Sigmoid colon (tissue), 7 donors: ENCODE measurements around the gene CELA2B. TPM values are rescaled to one million over a fixed set of nuclear protein-coding genes. Genes with fewer than 3 reads are reported as not detected.
A peak's percentile ranks its signal among the peaks of the same experiment; 100 is the strongest.
"Not testable (repeated sequence)": the region's sequence is repeated elsewhere in the genome, so short reads cannot be mapped to it uniquely, and the experiment has no call there.

Source experiments
- DNase-seq: peaks from one replicate; pipeline ENCODE4 v3.0.0-alpha.2; 2019
- H3K27ac ChIP-seq, 4 donors: fragments of 200-600 bp; sonication (generic); one replicate each; pipeline ENCODE4 v1.5.1; 2016 to 2019; ENCODE audit warnings: mild to moderate bottlenecking in 1 of 4
- H3K27me3 ChIP-seq, 3 donors: fragments of 200-600 bp; sonication (generic); one replicate each; pipeline ENCODE4 v1.5.1; 2019; ENCODE audit warnings: mild to moderate bottlenecking in 1 of 3
- H3K36me3 ChIP-seq, 4 donors: fragments of 200-600 bp; sonication (generic); one replicate each; pipeline ENCODE4 v1.5.1; 2016 to 2019
- H3K4me1 ChIP-seq, 4 donors: fragments of 200-600 bp; sonication (generic); one replicate each; pipeline ENCODE4 v1.5.1; 2017 to 2019
- H3K4me3 ChIP-seq, 4 donors: fragments of 200-600 bp; sonication (generic); one replicate each; pipeline ENCODE4 v1.5.1; 2017 to 2019; ENCODE audit warnings: mild to moderate bottlenecking in 2 of 4, moderate library complexity in 1 of 4
- H3K9me3 ChIP-seq, 4 donors: fragments of 200-600 bp in 3 of 4; sonication (generic) in 3 of 4; one replicate each; pipeline versions ENCODE4 v1.5.1 to v1.6.1; 2013 to 2019
- CTCF ChIP-seq, 4 experiments: fragments of 450-650 bp in 3 of 4; fragments of 200-600 bp in 1 of 4; IDR thresholded peaks; one replicate each; pipeline ENCODE4 v1.5.1; 2016 to 2019; ENCODE audit warnings: antibody characterized with exemption in 4 of 4, mild to moderate bottlenecking in 3 of 4, moderate library complexity in 2 of 4
- EP300 ChIP-seq, 4 donors: sonication (generic); formaldehyde crosslinking; IDR thresholded peaks; one replicate each; pipeline ENCODE4 v1.6.1; 2017; ENCODE audit warnings: antibody characterized with exemption in 4 of 4
- POLR2A ChIP-seq, 2 donors: fragments of 450-650 bp; IDR thresholded peaks; one replicate each; pipeline ENCODE4 v1.6.1; 2016; ENCODE audit warnings: antibody characterized with exemption in 2 of 2, mild to moderate bottlenecking in 2 of 2, moderate library complexity in 2 of 2
- POLR2AphosphoS5 ChIP-seq, 4 donors: sonication (generic); formaldehyde crosslinking; IDR thresholded peaks; one replicate each; pipeline ENCODE4 v1.6.1; 2017; ENCODE audit warnings: antibody characterized with exemption in 4 of 4
- WGBS, 2 donors: extraction: QIAGEN DNeasy Blood & Tissue Kit; methylation state at CpG; one replicate each; pipeline ENCODE4 v1.1.7; 2013; 5-methylcytosine and 5-hydroxymethylcytosine counted together
- intact Hi-C: fragments of 100-400 bp; cut with DNase I; formaldehyde crosslinking; loops from one replicate; pipeline ENCODE4 v1.15.1; 2023
- polyA plus RNA-seq, 3 donors: library from polyadenylated mRNA; stranded (reverse); fragments of 200-250 nt; gene quantifications; one replicate each; pipeline ENCODE4 v1.2.3, GENCODE V29; 2013
- total RNA-seq, 4 donors: library from RNA; depleted of rRNA; stranded (reverse); fragments of >200 nt; gene quantifications; one replicate each; pipeline ENCODE4 v1.1.0, GENCODE V29; 2016
- donor health status: healthy with polysubstance abuse.
- donor health status: Bipolar disorder and iron deficiency.
- donor health status: healthy.

The CELA2B gene
- total RNA-seq (not detected), polyA plus RNA-seq (not detected)

- TF ChIP-seq EP300 (IDR thresholded peaks at IDR 0.05) (no peak), POLR2A (IDR thresholded peaks at IDR 0.05) (no peak), CTCF (IDR thresholded peaks at IDR 0.05) (no peak), POLR2AphosphoS5 (IDR thresholded peaks at IDR 0.05) (no peak)
- Histone ChIP-seq H3K36me3 (no peaks in the 10 kb centered on the region), H3K4me3 (no peak within 1 kb of the TSS), H3K27me3 (no peaks in the 10 kb centered on the region), H3K27ac (no peak within 1 kb of the TSS), H3K4me1 (no peaks in the 10 kb centered on the region), H3K9me3 (no peaks in the 10 kb centered on the region)
- 86 to 87% methylated on average over 5 of the region's 5 CpGs for WGBS, 2 donors
- intact Hi-C loops: no loop called here
- no peak for DNase-seq
Observed at GRCh38 chr1:15475752-15476314, at the start of gene CELA2B. Gene CELA2B (plus strand): TSS chr1:15476104. CDS start chr1:15476126, 22 bp downstream.

- 26 to 61% methylated on average over 30 of the region's 30 CpGs for WGBS, 2 donors
- Histone ChIP-seq H3K4me1 (peaks cover 0 to 41% (median 30%) of the 10 kb centered on the region in 4 donors), H3K4me3 (peak overlapping the region in 3 of 4 donors; percentile 14 to 35 (median 31)), H3K36me3 (peaks cover 0 to 12% (median 2%) of the 10 kb centered on the region in 4 donors), H3K27me3 (no peaks in the 10 kb centered on the region), H3K27ac (peak overlapping the region; percentile 63 to 81 (median 78)), H3K9me3 (no peaks in the 10 kb centered on the region)
- TF ChIP-seq POLR2A (IDR thresholded peaks at IDR 0.05): no peak
- TF ChIP-seq POLR2AphosphoS5 (IDR thresholded peaks at IDR 0.05): no peak
- peak; percentile 61 to 83 (median 74) for TF ChIP-seq CTCF (IDR thresholded peaks at IDR 0.05)
- intact Hi-C loops: loop anchor here (1.0 to 10.0 kb wide), 3 partner anchors 84 to 272 kb away; partner anchors contain the start of gene TMEM51
- peak; percentile 84 for DNase-seq
Observed at GRCh38 chr1:15426492-15427279, 49.2 kb upstream of the CELA2B start.

GRCh38 chr1:15427280-15427666 is 48.6 kb upstream of the CELA2B start:
- Histone ChIP-seq H3K27ac (peak overlapping the region; percentile 63 to 81 (median 78)), H3K4me3 (peak overlapping the region in 3 of 4 donors; percentile 14 to 35 (median 31)), H3K9me3 (no peaks in the 10 kb centered on the region), H3K27me3 (no peaks in the 10 kb centered on the region), H3K36me3 (peaks cover 0 to 12% (median 2%) of the 10 kb centered on the region in 4 donors), H3K4me1 (peaks cover 0 to 42% (median 32%) of the 10 kb centered on the region in 4 donors)
- intact Hi-C loops: loop anchor here (1.0 to 10.0 kb wide), 3 partner anchors 85 to 272 kb away; partner anchors contain the start of gene TMEM51
- peak in 1 of 4 experiments; percentile 7 for TF ChIP-seq CTCF (IDR thresholded peaks at IDR 0.05)
- TF ChIP-seq EP300 (IDR thresholded peaks at IDR 0.05): no peak
- TF ChIP-seq POLR2A (IDR thresholded peaks at IDR 0.05): no peak
- TF ChIP-seq POLR2AphosphoS5 (IDR thresholded peaks at IDR 0.05): peak; percentile 19 to 86 (median 60)
- 36 to 68% methylated on average over 6 of the region's 6 CpGs for WGBS, 2 donors
- DNase-seq: peak; percentile 85

- Histone ChIP-seq H3K27ac (peak overlapping the region in 3 of 4 donors; percentile 77 to 81 (median 78)), H3K4me1 (peaks cover 0 to 51% (median 31%) of the 10 kb centered on the region in 4 donors), H3K36me3 (peaks cover 0 to 12% (median 2%) of the 10 kb centered on the region in 4 donors)
- DNase-seq, H3K27me3 ChIP-seq, H3K9me3 ChIP-seq, H3K4me3 ChIP-seq: not testable (repeated sequence)
- WGBS, 2 donors: 88 to 94% methylated on average over 11 of the region's 11 CpGs
- intact Hi-C loops: loop anchor here (5.0 to 10.0 kb wide), 2 partner anchors 86 to 273 kb away; partner anchors contain the start of gene TMEM51
Observed at GRCh38 chr1:15428252-15428651, 47.7 kb upstream of the CELA2B start.
